ENCODE results near the gene GNAS-AS1.

Gene GNAS-AS1

DNA sequence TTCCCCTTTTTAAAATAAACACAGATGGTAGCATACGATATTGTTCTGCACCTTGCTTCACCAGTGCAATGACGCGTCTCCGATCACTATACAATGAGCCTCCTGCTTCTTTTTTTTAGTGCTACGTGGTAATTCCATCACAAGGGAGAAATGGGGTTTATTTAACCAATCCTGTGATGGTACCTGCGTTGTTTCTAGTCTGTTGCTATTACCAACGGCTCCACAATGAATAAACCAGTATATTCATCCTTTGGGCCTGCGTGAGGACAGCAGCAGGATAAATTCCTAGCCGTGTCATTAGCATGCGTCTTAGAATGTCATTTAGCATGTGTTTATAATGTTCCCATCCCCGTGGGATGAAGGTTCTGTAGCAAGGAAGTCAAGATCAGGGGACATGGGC is 42.9 kb downstream of the GNAS-AS1 start:
- DNase-seq: no peak

GRCh38 chr20:58803533-58803932 is 47.2 kb downstream of the GNAS-AS1 start:
- no peak for DNase-seq

GRCh38 chr20:58802061-58802460 is 48.6 kb downstream of the GNAS-AS1 start:
- DNase-seq: no peak

GRCh38 chr20:58800134-58800871 is 50.4 kb downstream of the GNAS-AS1 start:
- no peak for DNase-seq

DNA sequence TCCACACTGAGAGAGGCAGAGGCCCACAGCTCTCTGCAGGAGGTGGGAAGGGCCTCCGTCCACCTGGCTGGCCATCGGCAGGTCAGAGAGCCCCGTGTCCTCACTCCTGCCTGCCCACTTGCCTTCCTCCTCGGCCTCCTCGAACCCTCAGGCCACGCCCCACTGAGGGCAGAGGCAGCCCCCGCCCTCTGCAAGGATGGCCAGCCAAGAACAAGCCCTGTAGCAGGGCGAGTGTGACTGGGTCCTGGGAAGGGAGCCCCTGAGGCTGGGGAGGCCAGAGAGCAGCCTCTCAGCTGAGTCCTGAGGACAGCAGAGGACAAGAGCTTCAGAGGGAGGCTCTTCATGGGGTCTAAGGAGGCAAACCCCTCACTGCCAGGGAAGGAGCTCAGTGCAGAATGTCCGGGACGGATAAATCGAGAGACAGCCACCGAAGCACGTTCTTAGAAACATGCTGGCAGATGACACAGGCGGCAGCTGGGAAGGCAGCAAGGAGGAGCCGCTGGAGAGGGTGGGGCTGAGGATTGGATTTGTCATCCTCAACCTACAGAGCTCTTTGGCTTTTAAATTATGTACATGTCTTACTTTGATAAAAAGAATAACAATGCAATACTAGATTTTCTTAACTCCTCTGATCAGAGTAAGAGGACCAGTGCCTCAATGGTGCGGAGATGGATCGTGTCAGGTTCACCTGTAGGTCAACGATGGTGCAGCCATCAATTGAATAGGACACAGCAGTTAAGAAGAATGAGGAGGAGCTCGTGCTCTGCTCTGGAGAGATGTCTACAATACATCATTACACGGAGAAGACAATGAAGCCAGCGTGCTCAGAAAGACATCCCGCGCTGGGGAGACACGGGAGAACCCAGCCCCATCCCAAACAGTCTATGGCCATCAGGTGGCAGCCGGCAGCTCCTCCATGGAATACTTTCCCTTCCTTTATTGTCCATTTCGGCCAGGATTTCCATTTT is 53.0 kb downstream of the GNAS-AS1 start:
- no peak for DNase-seq

DNA sequence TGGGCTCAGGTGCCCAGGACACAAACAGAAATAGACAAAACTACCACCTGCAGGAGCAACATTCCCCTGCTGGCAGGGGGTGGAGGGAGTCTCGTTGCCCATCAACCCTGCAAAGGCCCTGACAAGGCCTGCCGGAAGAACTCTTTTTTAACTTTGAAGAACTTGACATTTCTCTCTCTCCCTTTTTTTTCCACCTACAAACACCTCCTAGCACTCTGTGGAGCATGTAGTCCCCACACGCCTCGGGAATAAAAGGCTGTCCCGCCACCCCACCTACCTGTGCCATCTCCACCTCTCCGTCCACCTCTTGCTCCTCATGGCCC is 54.8 kb downstream of the GNAS-AS1 start:
- DNase-seq: no peak

DNA sequence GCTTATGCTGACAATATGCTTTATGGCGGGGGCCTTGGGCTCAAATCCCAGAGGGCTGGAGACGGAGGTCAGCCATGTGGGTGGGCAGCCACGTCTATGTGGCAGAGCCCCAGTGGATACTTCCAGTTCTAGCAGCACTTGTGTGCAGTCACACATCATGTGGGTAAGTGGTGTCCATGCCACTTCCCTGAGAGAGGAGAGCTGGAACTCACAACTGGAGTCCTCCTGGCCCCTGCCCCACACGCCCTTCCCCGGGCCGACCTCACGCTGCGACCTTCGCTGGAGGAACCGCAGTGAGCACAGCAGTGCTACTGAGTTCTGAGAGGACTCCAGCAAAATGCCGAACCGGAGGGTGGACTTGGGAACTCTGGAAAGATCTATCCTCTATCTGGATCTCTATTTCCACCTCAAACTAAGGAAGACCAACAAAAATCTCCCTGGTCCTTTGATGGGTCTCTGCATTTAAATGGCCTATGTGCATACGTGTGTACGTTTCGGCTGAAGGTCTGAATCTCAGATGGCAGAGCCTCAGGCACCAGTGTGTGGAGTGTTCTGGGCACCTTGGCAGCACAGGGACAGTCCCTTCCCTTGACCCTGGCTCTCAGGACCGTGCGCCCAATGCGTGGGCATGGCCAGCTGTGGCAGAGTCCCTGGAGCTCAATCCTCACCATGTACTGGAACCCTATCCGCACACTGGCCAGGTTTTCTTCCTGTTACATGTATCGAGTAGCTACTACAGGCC is 55.4 kb downstream of the GNAS-AS1 start:
- no peak for DNase-seq

- DNase-seq: no peak
Observed at GRCh38 chr20:58794510-58795180, 56.1 kb downstream of the GNAS-AS1 start.

DNA sequence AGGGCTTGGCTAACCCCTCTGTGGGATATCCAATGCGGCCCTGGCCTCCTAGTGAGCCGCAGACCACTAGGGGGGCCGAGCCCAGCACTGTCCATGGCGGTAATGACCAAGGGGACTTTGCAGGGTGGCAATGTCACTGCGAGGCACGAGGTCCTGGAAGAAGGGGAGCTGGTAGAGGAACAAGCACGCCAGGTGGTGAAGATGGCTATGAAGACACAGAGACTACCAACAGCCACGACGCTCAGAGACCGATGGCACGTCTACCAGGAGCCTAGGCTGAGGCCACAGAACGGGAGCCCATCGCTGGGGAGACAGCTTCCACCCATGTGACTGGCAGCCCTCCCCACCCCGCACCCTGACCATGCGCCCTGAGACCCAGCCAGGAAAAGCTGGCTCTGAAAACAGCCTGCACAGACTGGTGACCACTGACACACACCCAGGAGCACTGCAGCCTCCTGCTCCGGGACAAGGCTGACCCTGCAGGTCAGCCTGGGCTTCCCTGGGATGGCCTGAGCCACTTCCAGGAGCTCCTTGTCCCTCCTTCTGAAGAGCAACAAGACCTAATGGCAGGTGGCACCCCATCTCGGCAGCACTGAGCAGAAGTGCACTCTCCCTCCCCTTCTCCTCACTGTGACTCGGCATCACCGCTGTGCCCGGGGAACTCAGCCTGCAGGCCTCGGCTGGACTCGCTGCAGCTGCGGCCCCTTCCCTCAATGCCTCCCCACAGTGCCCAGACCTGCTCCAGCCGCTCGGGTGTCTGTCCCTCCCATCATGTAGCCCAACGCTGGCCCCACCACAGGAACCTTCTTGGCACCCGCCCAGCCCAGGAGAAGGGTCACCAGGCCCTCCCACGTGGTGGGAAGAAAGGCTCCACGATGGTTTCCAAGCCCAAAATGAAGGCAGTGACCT is 56.9 kb downstream of the GNAS-AS1 start:
- DNase-seq: no peak

- DNase-seq: no peak
Observed at GRCh38 chr20:58792426-58792825, 58.3 kb downstream of the GNAS-AS1 start.

DNA sequence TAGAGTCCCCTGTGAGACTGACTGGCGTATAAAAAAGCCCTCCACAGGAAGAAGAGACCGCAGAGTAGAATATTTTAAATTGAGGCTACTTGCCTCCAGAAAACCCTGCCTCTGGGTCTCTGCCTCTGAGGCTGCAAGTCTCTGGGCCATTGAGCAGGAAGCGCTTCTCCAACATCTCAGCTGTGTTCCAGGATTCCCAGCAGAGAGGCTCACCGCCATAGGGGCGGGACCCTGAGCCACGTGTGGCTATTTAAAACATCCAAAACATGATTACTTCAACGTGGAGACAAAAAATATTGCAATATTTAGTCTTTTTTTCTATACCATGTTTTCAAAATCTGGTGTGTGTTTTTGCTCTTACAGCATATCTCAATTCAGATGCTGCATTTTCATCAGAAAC is 59.4 kb downstream of the GNAS-AS1 start:
- no peak for DNase-seq

DNA sequence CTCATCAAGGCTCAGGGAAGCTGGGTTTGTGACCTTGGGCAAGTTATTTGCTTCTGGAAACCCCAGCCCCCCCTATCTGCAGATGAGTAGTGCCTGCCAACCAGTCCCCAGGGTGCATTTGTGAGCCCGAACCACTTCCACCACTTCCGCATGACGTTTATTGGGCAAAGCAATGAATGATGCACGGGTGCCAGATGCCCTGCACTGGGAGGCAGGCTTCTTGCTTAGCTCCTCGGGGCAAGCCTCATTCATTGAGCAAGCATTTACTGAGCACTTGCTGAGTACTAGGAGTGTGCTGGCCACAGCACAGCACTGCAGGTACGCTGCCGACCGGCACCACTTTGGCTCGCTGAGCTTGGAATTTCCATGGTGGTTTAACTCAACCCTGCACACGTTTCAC is 60.2 kb downstream of the GNAS-AS1 start:
- no peak for DNase-seq

- DNase-seq: no peak
Observed at GRCh38 chr20:58788896-58789544, 61.7 kb downstream of the GNAS-AS1 start.

DNA sequence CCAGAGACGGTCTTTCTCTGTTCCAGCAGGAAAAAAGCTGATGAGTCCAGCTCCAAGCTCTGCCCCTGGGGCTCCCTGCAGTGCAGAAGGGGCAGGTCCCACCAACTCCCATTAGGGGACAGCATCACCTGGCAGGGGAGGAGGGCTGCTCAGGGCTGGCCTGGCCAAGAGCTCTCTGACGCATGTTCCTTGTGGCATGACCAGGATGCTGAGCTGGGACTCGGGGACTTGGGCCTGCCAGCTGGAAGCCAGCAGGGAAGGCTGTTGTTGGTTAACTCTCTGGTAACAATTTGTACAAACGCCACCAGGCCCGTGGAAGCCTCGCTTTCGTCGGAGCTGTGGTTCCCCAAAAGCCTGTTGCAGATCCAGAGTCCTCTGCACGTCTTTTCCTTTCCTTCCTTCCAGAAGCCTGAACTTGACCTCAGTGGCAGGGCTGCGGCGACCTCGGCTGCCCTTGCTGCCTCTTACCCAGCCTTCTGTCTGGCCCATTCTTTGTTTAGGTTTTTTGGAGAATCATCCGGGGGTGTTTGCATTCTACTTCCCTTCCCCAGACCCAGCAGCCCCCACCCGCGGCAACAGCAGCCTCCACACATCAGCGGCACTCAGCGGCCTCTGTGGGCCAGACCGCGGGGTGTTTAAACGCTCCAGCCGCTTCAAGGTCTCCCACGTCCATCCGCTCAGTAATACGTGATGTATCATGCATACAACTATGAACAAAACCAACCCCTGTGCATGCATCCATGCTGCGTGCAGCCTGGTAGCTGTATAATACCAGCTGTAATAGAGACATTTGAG is 63.3 kb downstream of the GNAS-AS1 start:
- DNase-seq: no peak

GRCh38 chr20:58784321-58785074 is 66.2 kb downstream of the GNAS-AS1 start:
- DNase-seq: no peak

DNA sequence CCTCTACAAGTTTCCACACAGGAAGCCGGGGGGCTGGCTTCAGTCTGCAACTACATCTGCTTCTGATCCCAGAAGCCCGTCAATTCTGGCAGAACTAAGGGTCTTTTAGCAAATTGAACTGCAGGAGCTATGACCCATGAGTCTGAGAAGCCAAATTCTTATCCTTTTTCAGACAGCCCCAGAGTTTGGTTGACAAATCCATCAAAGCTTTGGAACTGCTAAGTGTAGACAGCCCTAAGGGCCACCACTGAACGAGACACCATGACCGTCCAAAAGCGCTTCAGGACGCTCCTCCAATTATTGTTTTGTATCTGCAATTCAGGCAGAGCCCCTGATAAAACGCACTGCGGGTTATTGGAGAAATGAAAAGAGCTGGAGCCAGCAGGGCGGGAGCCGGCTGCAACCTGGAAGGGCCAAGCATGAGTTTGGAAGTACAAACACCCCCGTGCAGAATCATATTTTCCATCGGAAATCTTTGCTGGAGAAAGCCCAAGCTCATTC is 67.1 kb downstream of the GNAS-AS1 start:
- no peak for DNase-seq

GRCh38 chr20:58781138-58781537 is 69.6 kb downstream of the GNAS-AS1 start:
- DNase-seq: no peak

GRCh38 chr20:58778760-58779159 is 71.9 kb downstream of the GNAS-AS1 start:
- DNase-seq: no peak

GRCh38 chr20:58777657-58778056 is 73.0 kb downstream of the GNAS-AS1 start:
- DNase-seq: no peak
